MM.1S (cell line): ENCODE results near the gene SBF1.

Source experiments
- DNase-seq: peaks from one replicate; pipeline ENCODE4 v3.0.0-alpha.2; 2015
- H2AFZ ChIP-seq: fragments of 300-600 bp; sonication (generic); 2 replicates; pipeline ENCODE4 v1.6.0; 2016; ENCODE audit warnings: antibody characterized with exemption, low read length
- H3F3A ChIP-seq: fragments of 300-600 bp; sonication (generic); 2 replicates; pipeline ENCODE4 v1.6.1; 2016; ENCODE audit warnings: mild to moderate bottlenecking, antibody characterized with exemption, low read length, moderate library complexity, mixed read lengths; ENCODE audit not compliant: insufficient read depth
- H3K27ac ChIP-seq: fragments of 300-600 bp; sonication (generic); 2 replicates; pipeline ENCODE4 v1.5.1; 2016; ENCODE audit warnings: mild to moderate bottlenecking, low read length
- H3K27me3 ChIP-seq: fragments of 300-600 bp; sonication (generic); replicated peaks from 2 replicates; pipeline ENCODE4 v1.6.0; 2016; ENCODE audit warnings: low read length; ENCODE audit not compliant: insufficient read depth
- H3K36me3 ChIP-seq: fragments of 300-600 bp; sonication (generic); replicated peaks from 2 replicates; pipeline ENCODE4 v1.6.1; 2016; ENCODE audit warnings: mild to moderate bottlenecking, low read length, mixed read lengths; ENCODE audit not compliant: insufficient read depth
- H3K4me1 ChIP-seq: fragments of 300-600 bp; sonication (generic); 2 replicates; pipeline ENCODE4 v1.6.1; 2016; ENCODE audit warnings: low read length, mixed read lengths
- H3K4me2 ChIP-seq: fragments of 300-600 bp; sonication (generic); 2 replicates; pipeline ENCODE4 v1.6.0; 2016; ENCODE audit warnings: low read depth, low read length
- H3K4me3 ChIP-seq: fragments of 300-600 bp; sonication (generic); 2 replicates; pipeline ENCODE4 v1.5.1; 2016; ENCODE audit warnings: low read length, mixed read lengths
- H3K79me2 ChIP-seq: fragments of 300-600 bp; sonication (generic); 2 replicates; pipeline ENCODE4 v1.6.1; 2016; ENCODE audit warnings: mixed run types, low read length, mixed read lengths
- H3K9ac ChIP-seq: fragments of 300-600 bp; sonication (generic); 2 replicates; pipeline ENCODE4 v1.6.1; 2016; ENCODE audit warnings: low read length, mixed read lengths
- H3K9me2 ChIP-seq: fragments of 300-600 bp; sonication (generic); replicated peaks from 2 replicates; pipeline ENCODE4 v1.6.1; 2016; ENCODE audit warnings: mild to moderate bottlenecking, low read length, mixed read lengths; ENCODE audit not compliant: insufficient read depth
- H3K9me3 ChIP-seq: fragments of 300-600 bp; sonication (generic); replicated peaks from 2 replicates; pipeline ENCODE4 v1.6.1; 2016; ENCODE audit warnings: mild to moderate bottlenecking, low read length, mixed read lengths; ENCODE audit not compliant: insufficient read depth
- H4K20me1 ChIP-seq: fragments of 300-600 bp; sonication (generic); 2 replicates; pipeline ENCODE4 v1.6.1; 2016; ENCODE audit warnings: mild to moderate bottlenecking, low read length, moderate library complexity, mixed read lengths; ENCODE audit not compliant: insufficient read depth
- EZH2 ChIP-seq: fragments of 300-600 bp; sonication (generic); optimal IDR thresholded peaks from 2 replicates; pipeline ENCODE3; 2017; ENCODE audit warnings: low read depth, mild to moderate bottlenecking, antibody characterized with exemption, low read length, mixed read lengths
- EZH2phosphoT487 ChIP-seq: fragments of 300-600 bp; sonication (generic); IDR thresholded peaks from 2 replicates; pipeline ENCODE4 v1.6.1; 2018; ENCODE audit warnings: antibody characterized with exemption, low read length
- TF ChIP-seq, protein P1 (sequence below): fragments of 300-600 bp; sonication (generic); IDR thresholded peaks from 2 replicates; pipeline ENCODE4 v1.5.1; 2016; ENCODE audit warnings: antibody characterized with exemption, low read length, mixed read lengths

The SBF1 gene

DNA sequence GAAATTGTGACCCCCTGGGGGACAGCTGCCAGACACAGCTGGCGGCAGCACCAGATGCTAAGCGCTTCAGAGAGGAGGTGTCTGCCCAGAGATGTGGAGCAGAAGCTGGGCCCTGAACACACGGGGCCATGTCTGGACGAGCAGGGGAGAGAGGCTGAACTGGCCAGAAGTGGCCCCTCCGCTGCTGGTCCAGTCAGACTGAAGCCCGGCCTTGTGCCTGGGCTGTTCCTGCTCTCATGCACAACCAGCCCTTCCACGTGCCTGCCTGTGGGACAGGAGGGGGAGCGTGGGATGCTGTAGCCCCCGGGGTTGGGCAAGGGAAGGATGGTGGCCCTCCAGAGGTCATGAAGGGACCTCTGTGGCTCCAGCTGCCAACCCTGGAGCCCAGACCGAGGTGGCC is 8.3 kb upstream of the SBF1 start:
- H3K27ac ChIP-seq, result no peak overlapping the region
- H3K4me1 ChIP-seq, result no peaks in the 10 kb centered on the region
- peaks cover 14% of the 10 kb centered on the region for H3K27me3 ChIP-seq
- no peak overlapping the region for H3K4me2 ChIP-seq
- TF ChIP-seq EZH2 (no peak), EZH2phosphoT487 (no peak)
- H3K79me2 ChIP-seq, result no peaks in the 10 kb centered on the region
- no peaks in the 10 kb centered on the region for H4K20me1 ChIP-seq
- H3K36me3 ChIP-seq, result no peaks in the 10 kb centered on the region
- no peak overlapping the region for H3K4me3 ChIP-seq
- no peak overlapping the region for H3K9ac ChIP-seq
- no peaks in the 10 kb centered on the region for H3F3A ChIP-seq
- H3K9me2 ChIP-seq, result no peaks in the 10 kb centered on the region
- H2AFZ ChIP-seq, result no peak overlapping the region
- no peak for DNase-seq
- no peaks in the 10 kb centered on the region for H3K9me3 ChIP-seq

DNA sequence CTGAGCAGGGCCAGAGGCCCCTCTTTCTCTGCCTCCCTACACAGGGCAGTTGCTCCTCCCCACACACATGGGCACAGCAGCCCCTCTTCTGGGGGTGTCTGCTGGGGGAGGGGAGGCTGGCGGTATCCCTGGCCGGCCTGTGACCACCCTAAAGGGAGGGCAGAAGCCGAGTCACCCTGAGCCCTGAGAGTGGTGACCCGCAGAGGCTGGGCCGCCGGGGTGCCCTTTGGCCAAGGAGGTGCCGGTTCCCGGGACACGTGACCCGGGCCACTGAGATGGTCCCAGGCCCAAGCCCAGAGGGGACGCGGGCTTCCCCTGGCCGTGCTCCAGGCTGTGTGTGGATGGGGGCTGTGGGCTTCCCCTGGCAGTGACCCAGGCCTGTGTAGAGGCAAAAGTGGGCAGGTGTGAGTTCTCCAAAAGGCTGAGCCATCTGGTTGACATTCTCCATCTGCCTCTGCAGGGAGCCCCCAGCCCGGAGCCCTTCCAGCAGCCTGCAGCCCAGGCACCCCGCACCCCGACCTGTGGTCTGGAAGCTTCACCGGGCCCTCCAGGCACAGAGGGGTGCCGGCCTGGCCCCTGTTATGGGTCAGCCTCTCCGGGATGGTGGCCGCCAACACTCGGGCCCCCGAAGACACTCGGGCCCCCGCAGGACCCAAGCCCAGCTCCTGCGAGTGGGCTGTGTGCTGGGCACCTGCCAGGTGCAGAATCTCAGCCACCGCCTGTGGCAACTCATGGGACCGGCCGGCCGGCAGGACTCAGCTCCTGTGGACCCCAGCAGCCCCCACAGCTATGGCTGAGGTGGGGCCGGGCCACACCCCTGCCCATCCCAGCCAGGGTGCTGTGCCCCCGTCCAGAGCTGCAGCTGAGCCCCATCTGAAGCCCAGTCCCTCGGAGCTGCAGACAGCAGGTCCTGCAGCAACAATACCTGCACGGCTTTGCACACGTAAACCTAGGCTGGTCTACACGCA is 7.6 kb upstream of the SBF1 start:
- Histone ChIP-seq H3K4me2 (peak overlapping the region; percentile 50), H3K4me3 (peak overlapping the region; percentile 69), H3K27ac (no peak overlapping the region)

DNA sequence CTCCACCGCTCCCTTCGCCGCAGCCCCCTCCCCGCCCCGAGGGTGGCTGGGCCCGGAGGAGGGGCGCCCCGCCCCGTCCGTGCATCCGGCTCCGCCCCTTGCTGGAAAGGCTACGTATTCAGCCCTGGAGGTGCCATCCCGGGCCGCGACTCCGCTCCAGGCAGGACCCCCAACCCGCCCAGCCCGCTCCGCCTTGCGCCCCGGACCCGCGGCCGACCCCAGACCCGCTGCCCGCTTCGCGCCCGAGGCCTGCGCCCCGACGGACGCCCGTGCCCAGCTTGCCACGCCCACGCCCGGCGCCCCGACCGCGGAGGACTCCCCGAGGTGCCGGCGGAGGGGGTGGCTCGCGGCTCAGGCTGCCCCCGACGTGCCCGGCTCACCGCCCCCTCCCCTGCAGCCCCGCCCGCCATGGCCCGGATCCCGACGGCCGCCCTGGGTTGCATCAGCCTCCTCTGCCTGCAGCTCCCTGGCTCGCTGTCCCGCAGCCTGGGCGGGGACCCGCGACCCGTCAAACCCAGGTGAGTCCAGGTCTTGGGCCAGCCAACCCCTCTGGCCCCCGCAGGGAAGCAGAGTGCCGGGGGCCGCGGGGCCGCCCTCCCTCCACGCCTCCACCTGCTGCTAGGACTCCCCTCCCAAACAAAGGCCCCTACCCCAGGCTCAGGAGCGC is 6.7 kb upstream of the SBF1 start, which contains the start of gene ADM2:
Gene ADM2, plus strand, starts transcription at position 104 of the 667 bp plus-strand sequence. Its CDS starts 305 bp downstream, at position 409.
- H3K9me2 ChIP-seq, result no peaks in the 10 kb centered on the region
- H4K20me1 ChIP-seq, result no peaks in the 10 kb centered on the region
- peak within 1 kb of the TSS; percentile 85 for H2AFZ ChIP-seq
- H3K36me3 ChIP-seq, result no peaks in the 10 kb centered on the region
- peaks cover 14% of the 10 kb centered on the region for H3K27me3 ChIP-seq
- H3K27ac ChIP-seq, result no peak within 1 kb of the TSS
- TF ChIP-seq EZH2 (no peak), EZH2phosphoT487 (no peak)
- TF ChIP-seq, protein P1, sequence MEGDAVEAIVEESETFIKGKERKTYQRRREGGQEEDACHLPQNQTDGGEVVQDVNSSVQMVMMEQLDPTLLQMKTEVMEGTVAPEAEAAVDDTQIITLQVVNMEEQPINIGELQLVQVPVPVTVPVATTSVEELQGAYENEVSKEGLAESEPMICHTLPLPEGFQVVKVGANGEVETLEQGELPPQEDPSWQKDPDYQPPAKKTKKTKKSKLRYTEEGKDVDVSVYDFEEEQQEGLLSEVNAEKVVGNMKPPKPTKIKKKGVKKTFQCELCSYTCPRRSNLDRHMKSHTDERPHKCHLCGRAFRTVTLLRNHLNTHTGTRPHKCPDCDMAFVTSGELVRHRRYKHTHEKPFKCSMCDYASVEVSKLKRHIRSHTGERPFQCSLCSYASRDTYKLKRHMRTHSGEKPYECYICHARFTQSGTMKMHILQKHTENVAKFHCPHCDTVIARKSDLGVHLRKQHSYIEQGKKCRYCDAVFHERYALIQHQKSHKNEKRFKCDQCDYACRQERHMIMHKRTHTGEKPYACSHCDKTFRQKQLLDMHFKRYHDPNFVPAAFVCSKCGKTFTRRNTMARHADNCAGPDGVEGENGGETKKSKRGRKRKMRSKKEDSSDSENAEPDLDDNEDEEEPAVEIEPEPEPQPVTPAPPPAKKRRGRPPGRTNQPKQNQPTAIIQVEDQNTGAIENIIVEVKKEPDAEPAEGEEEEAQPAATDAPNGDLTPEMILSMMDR, result no peak
- no peak for DNase-seq
- no peaks in the 10 kb centered on the region for H3F3A ChIP-seq
- H3K79me2 ChIP-seq, result no peaks in the 10 kb centered on the region
- peak within 1 kb of the TSS; percentile 56; the same call in 1 of the 2 replicates for H3K9ac ChIP-seq
- no peaks in the 10 kb centered on the region for H3K9me3 ChIP-seq
- peak within 1 kb of the TSS; percentile 68 for H3K4me2 ChIP-seq
- no peaks in the 10 kb centered on the region for H3K4me1 ChIP-seq
- H3K4me3 ChIP-seq, result peak within 1 kb of the TSS; percentile 69

More for the DNA sequence above, 7.6 kb upstream of the SBF1 start:
- no peaks in the 10 kb centered on the region for H3K36me3 ChIP-seq
- no peaks in the 10 kb centered on the region for H3F3A ChIP-seq
- H3K9ac ChIP-seq, result peak overlapping the region; percentile 56; the same call in 1 of the 2 replicates
- no peaks in the 10 kb centered on the region for H3K4me1 ChIP-seq
- H3K9me2 ChIP-seq, result no peaks in the 10 kb centered on the region
- peak overlapping the region; percentile 85 for H2AFZ ChIP-seq
- H3K79me2 ChIP-seq, result no peaks in the 10 kb centered on the region
- no peak for DNase-seq
- no peaks in the 10 kb centered on the region for H3K9me3 ChIP-seq
- H3K27me3 ChIP-seq, result peaks cover 14% of the 10 kb centered on the region
- TF ChIP-seq EZH2, result no peak
- no peak for TF ChIP-seq EZH2phosphoT487
- TF ChIP-seq, protein P1, result no peak
- no peaks in the 10 kb centered on the region for H4K20me1 ChIP-seq
